Heart left ventricle (tissue), 13 donors: Measurements from ENCODE around the gene PRKX.
"Not testable (repeated sequence)": the region's sequence is repeated elsewhere in the genome, so short reads cannot be mapped to it uniquely, and the experiment has no call there.

Source experiments
- POLR2A ChIP-seq, 2 donors: fragments of 450-650 bp; IDR thresholded peaks; one replicate each; pipeline ENCODE4 v1.6.1; 2017; ENCODE audit warnings: antibody characterized with exemption in 2 of 2, mild to moderate bottlenecking in 2 of 2, moderate library complexity in 2 of 2
- TF ChIP-seq, protein P1 (sequence below), 12 donors: fragments of 200-600 bp; sonication (generic) in 4 of 12; IDR thresholded peaks; one replicate each; pipeline versions ENCODE4 v1.5.0 to v1.8.0; 2018 to 2022; ENCODE audit warnings: antibody characterized with exemption in 12 of 12, mild to moderate bottlenecking in 5 of 12
- donor health status: ischemic (EF 13 %, LVEDD 7.1; RV severe dilation, severe dysfunction).
- donor health status: DM: no; HTN: yes; CAD: no.
- donor health status: DM: no; HTN: no; CAD: no.
- donor health status: ischemic (EF 25% LVEDD 6.9; RV normal size, moderate dysfunction).
- donor health status: ischemic (EF 25% LVEDD 5.7; RV mildly dilated, moderate dysfunction).
- donor health status: ischemic (EF 35%, LVEDD 5.7; RV mildly dilated, moderate dysfunction).
- donor health status: nonischemic (EF 11% LVEDD 7.7; RV severe dilation, severe dysfunction).
- donor health status: DM: yes; HTN: yes; CAD: no.
- donor health status: PGD.
- donor health status: ischemic (EF 29% LVEDD 5.4; RV normal size, mild dysfunction).
- donor health status: nonischemic (EF 23%, LVEDD 6.1; RV moderate dilation, normal function).

- TF ChIP-seq, protein P1, sequence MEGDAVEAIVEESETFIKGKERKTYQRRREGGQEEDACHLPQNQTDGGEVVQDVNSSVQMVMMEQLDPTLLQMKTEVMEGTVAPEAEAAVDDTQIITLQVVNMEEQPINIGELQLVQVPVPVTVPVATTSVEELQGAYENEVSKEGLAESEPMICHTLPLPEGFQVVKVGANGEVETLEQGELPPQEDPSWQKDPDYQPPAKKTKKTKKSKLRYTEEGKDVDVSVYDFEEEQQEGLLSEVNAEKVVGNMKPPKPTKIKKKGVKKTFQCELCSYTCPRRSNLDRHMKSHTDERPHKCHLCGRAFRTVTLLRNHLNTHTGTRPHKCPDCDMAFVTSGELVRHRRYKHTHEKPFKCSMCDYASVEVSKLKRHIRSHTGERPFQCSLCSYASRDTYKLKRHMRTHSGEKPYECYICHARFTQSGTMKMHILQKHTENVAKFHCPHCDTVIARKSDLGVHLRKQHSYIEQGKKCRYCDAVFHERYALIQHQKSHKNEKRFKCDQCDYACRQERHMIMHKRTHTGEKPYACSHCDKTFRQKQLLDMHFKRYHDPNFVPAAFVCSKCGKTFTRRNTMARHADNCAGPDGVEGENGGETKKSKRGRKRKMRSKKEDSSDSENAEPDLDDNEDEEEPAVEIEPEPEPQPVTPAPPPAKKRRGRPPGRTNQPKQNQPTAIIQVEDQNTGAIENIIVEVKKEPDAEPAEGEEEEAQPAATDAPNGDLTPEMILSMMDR (IDR thresholded peaks at IDR 0.05): not testable (repeated sequence)
- not testable (repeated sequence) for TF ChIP-seq POLR2A (IDR thresholded peaks at IDR 0.05)
Observed at GRCh38 chrX:3740946-3741345, 27.5 kb upstream of the PRKX start.
